HG03045 (cell line): ENCODE measurements around the gene GSTA4.
"Not testable (repeated sequence)": the region's sequence is repeated elsewhere in the genome, so short reads cannot be mapped to it uniquely, and the experiment has no call there.

Experiments used
- ATAC-seq: cut with Tn5 transposase; IDR thresholded peaks from one replicate; pipeline ENCODE4 v1.9.1; 2021; ENCODE audit warnings: mild to moderate bottlenecking, moderate library complexity; ENCODE audit not compliant: unreplicated experiment

GSTA4 gene

GRCh38 chr6:52976591-52977035, 18.5 kb downstream of the GSTA4 start:
- ATAC-seq: peak; percentile 74

GRCh38 chr6:52976149-52976548, 18.9 kb downstream of the GSTA4 start:
- peak; percentile 36 for ATAC-seq

GRCh38 chr6:52975580-52975979, 19.5 kb downstream of the GSTA4 start:
- ATAC-seq: no peak

GRCh38 chr6:52972989-52973388, 22.1 kb downstream of the GSTA4 start:
- no peak for ATAC-seq

GRCh38 chr6:52969359-52969758, 25.7 kb downstream of the GSTA4 start:
- no peak for ATAC-seq

GRCh38 chr6:52966101-52966500, 29.0 kb downstream of the GSTA4 start:
- ATAC-seq: no peak

- ATAC-seq: no peak
Measured at GRCh38 chr6:52965380-52965779, 29.7 kb downstream of the GSTA4 start.

GRCh38 chr6:52964318-52964717, 30.8 kb downstream of the GSTA4 start:
- ATAC-seq: no peak

- no peak for ATAC-seq
Measured at GRCh38 chr6:52962701-52963100, 32.4 kb downstream of the GSTA4 start.

GRCh38 chr6:52961022-52961421, 34.1 kb downstream of the GSTA4 start:
- not testable (repeated sequence) for ATAC-seq

- not testable (repeated sequence) for ATAC-seq
Measured at GRCh38 chr6:52960211-52960610, 34.9 kb downstream of the GSTA4 start.

GRCh38 chr6:52958546-52959255, 36.4 kb downstream of the GSTA4 start:
- no peak for ATAC-seq

- ATAC-seq: no peak
Measured at GRCh38 chr6:52955871-52956270, 39.2 kb downstream of the GSTA4 start.

GRCh38 chr6:52953911-52954839, 40.9 kb downstream of the GSTA4 start:
- ATAC-seq: no peak

- no peak for ATAC-seq
Measured at GRCh38 chr6:52946306-52946705, 48.8 kb downstream of the GSTA4 start.

- ATAC-seq: not testable (repeated sequence)
Measured at GRCh38 chr6:52942821-52943220, 52.3 kb downstream of the GSTA4 start.

- ATAC-seq: no peak
Measured at GRCh38 chr6:52942221-52942620, 52.9 kb downstream of the GSTA4 start.

- no peak for ATAC-seq
Measured at GRCh38 chr6:52937908-52938307, 57.2 kb downstream of the GSTA4 start.

- no peak for ATAC-seq
Measured at GRCh38 chr6:52933778-52934177, 61.3 kb downstream of the GSTA4 start.

GRCh38 chr6:52931351-52931750, 63.7 kb downstream of the GSTA4 start:
- no peak for ATAC-seq

GRCh38 chr6:52929321-52930164, 65.5 kb downstream of the GSTA4 start:
- no peak for ATAC-seq
